Measurements from ENCODE around the gene IL1RAPL1.

IL1RAPL1 gene

GRCh38 chrX:29890646-29891200 is 1303.5 kb downstream of the IL1RAPL1 start:
- no peak for DNase-seq (ENCODE audit: low read depth in 3 of 3)

DNA sequence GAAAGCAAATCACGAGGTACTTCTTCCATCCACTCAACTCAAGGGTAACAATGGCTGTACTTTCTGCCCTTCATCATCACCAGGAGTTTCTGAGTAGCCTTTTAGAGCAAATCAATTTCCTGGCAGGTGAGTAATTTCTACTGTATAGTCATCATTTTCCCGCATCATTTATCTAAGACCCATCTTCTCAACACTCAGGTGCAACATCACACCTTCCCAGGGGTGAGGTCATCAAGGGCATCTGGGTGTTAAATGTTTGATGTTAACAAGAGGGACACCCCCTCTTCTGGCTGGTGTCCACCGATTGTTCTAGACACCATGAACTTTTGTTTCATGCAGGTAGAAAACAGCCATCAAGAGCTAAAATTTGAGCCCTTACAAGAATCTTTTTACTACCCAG is 1314.8 kb downstream of the IL1RAPL1 start:
- DNase-seq (ENCODE audit: low read depth in 3 of 3), result no peak

DNA sequence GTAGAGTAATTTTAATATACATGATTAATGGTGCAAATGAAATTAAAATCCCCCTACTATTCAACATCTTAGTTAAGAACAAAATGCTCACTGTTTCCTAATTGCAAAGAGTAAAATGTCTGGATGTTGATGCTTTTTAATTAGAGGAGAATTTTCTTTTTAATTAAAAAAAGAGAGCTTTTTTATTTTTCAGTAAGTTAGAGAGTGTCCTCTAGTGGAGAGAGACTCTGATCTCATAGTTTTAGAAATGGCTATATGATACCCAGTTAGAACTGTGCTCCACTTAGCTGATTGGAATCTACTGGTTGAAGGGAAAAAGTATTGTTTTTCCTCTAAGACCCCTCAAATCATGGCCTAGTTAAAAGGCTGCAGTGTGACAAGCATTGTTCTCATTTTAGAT is 1316.1 kb downstream of the IL1RAPL1 start:
- DNase-seq (ENCODE audit: low read depth in 3 of 3), result no peak

DNA sequence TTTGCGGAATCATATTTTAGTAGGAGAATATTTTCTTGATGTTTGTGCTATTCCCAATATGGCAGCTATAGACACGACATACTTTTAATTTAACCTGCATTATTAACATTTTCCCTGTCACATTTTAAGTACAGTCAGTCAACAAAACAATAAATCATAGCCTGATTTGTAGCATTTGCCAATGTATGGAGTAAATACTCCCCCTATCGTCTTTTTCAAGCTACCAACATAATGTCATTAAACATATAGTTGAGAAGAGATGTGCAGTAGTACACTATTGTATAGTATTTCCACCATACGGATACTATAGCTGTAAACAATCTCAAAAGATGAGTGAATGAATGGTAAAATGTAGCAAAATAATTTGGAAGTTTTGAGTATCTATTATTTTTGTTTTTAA is 1324.4 kb downstream of the IL1RAPL1 start:
- no peak for DNase-seq (ENCODE audit: low read depth in 3 of 3)

- no peak for DNase-seq (ENCODE audit: low read depth in 3 of 3)
Observed at GRCh38 chrX:29913647-29914046, 1326.4 kb downstream of the IL1RAPL1 start.

- no peak for DNase-seq (ENCODE audit: low read depth in 3 of 3)
Observed at GRCh38 chrX:29922607-29923006, 1335.4 kb downstream of the IL1RAPL1 start.

DNA sequence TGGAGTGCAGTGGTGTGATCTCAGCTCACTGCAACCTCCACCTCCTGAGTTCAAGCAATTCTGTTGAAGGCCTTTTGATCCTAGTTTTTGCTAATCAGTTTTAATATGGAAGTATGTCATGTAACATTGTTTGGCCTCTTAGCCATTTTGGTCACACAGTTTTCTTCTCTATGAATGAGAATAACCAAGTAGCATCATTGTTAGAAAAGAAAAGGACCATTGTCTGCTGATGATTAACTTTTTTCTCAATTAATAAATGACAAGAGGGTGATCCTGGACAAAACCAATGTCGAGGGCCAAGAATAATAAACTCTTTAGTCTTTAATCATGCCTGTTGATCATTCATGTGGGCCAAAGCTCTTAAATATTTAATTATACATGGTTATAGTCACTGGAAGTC is 1338.8 kb downstream of the IL1RAPL1 start:
- no peak for DNase-seq (ENCODE audit: low read depth in 3 of 3)

- no peak for DNase-seq (ENCODE audit: low read depth in 3 of 3)
Observed at GRCh38 chrX:29926659-29927058, 1339.4 kb downstream of the IL1RAPL1 start.

DNA sequence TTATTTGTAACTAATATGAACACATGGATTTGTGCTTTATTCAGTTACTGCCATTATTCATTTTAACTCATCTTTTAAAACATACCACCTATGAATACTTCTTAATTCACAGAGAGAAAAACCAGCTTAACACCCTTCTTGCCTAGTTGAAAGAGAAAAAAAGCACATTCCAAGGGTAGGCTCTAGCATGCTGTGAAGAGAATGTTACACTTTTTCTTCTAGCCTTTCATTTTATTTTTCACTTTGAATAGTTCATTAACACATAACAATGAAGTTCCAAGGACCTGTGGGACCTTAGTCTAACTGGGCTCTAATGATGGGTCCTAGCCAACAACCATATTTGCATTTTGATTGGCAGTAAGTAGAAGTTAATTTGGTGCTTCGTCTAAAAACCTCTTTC is 1348.2 kb downstream of the IL1RAPL1 start:
- no peak for DNase-seq (ENCODE audit: low read depth in 3 of 3)

DNA sequence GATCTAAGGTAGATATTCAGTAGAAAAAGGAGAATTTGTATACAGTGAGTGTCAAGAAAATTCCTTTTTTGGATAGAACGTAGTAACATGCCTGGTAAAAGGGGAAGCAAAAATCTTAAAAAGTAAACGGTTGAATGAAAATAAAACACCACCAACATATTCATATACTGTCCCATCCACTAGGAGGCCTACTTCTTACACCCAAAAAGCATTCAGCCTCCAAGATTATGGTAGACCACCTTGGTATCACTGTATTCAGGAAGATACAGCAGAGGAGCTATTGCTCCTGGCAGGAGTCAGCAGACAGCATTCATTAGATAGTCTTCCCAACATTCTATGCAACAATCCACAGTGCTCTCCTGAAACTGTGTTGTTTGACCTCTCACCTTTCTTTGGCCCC is 1353.5 kb downstream of the IL1RAPL1 start:
- no peak for DNase-seq (ENCODE audit: low read depth in 3 of 3)

DNA sequence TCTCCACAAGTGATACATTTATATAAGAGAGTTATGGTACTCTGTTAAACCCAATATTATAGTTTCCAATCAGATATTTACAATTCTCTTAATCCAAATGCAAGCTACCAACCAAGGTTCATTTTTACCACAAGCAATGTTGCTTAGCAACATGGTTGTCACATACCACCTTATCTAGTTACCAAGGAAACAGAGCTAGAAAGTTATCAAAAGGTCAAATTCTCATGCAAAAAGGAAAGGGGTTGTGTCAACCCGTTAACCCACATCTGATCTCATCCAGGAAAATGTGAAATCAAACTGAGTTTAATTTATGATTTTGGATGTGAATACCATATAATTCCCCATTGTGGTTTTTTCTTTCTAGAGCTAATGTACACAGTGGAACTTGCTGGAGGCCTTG is 1354.0 kb downstream of the IL1RAPL1 start:
- DNase-seq (ENCODE audit: low read depth in 3 of 3), result no peak

DNA sequence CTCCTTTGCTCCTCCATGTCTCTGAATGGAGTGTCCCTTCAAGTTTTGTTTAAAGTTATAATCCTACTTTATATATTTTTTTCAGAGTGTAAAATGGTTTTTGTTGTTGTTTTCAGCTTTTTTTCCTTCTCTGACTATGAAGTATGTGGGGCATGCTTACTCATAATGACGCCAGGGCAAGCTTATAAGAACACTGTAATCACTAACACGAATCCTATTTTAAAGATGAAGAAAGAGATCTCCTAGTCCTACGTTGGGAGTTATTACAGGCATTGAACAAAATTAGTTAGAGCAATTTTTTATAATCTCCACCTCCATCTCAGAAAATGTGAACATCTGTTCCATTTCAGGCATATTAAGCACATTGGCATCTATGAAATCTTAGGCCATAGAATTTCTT is 1360.0 kb downstream of the IL1RAPL1 start:
- no peak for DNase-seq (ENCODE audit: low read depth in 3 of 3)

DNA sequence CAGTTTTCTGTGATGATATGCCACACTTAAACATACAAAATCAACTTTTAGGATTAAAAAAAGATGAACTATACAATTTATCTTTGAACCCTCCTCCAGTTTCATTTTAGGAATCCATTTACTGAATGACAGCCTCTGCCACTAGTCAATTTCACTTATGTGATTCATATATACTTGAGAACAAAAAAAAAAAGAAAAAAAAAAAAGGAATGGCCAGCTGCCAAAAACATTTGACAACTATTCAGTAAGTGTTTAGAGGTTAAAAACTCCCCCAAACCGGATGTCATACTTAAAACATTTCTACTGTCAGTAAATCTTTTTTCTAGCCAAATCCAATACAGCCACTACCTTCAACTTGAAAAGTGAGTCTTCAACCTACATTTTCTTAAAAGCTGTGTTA is 1361.4 kb downstream of the IL1RAPL1 start:
- no peak for DNase-seq (ENCODE audit: low read depth in 3 of 3)

GRCh38 chrX:29952016-29952415 is 1364.8 kb downstream of the IL1RAPL1 start:
- no peak for DNase-seq (ENCODE audit: low read depth in 3 of 3)

- DNase-seq (ENCODE audit: low read depth in 3 of 3), result no peak
Observed at GRCh38 chrX:29962061-29962460, 1374.8 kb downstream of the IL1RAPL1 start.

GRCh38 chrX:29965634-29966033 is 1378.4 kb downstream of the IL1RAPL1 start:
- no peak for DNase-seq (ENCODE audit: low read depth in 3 of 3)

- DNase-seq (ENCODE audit: low read depth in 3 of 3), result no peak
Observed at GRCh38 chrX:29992083-29992482, 1404.8 kb downstream of the IL1RAPL1 start.

DNA sequence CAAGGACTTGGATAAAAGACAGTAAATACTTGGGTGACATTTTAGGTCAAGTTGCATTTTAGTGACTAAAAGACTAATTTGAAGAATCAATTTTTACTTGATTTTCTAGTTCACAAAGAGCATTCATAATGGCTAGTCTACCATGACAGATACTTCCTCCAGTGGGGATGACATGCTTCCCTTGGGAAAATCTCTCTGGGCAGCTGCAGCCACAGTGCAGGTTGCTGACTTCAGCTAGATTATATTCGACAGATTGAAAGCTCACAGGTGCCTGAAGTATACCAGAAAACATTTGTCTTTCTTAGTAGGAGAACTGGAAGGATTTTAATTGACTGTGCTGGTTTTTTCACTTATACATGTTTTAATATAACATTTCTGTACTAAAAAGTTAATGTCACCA is 1418.6 kb downstream of the IL1RAPL1 start:
- no peak for DNase-seq (ENCODE audit: low read depth in 3 of 3)
